22Rv1 (cell line): ENCODE results near the gene FAM8A1.
A peak's percentile ranks its signal among the peaks of the same experiment; 100 is the strongest.

ENCODE experiments used
- H3K27ac ChIP-seq: fragments of 450-650 bp; 2 replicates; pipeline ENCODE4 v1.5.1; 2017
- CTCF ChIP-seq: fragments of 450-650 bp; IDR thresholded peaks from 2 replicates; pipeline ENCODE4 v1.5.1; 2017; ENCODE audit warnings: mild to moderate bottlenecking
- ZFX ChIP-seq: fragments of 450-650 bp; IDR thresholded peaks from 2 replicates; pipeline ENCODE4 v1.6.1; 2017; ENCODE audit warnings: antibody characterized with exemption, borderline replicate concordance

FAM8A1 gene, protein sequence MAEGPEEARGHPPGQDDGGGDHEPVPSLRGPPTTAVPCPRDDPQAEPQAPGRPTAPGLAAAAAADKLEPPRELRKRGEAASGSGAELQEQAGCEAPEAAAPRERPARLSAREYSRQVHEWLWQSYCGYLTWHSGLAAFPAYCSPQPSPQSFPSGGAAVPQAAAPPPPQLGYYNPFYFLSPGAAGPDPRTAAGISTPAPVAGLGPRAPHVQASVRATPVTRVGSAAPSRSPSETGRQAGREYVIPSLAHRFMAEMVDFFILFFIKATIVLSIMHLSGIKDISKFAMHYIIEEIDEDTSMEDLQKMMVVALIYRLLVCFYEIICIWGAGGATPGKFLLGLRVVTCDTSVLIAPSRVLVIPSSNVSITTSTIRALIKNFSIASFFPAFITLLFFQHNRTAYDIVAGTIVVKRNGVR

DNA sequence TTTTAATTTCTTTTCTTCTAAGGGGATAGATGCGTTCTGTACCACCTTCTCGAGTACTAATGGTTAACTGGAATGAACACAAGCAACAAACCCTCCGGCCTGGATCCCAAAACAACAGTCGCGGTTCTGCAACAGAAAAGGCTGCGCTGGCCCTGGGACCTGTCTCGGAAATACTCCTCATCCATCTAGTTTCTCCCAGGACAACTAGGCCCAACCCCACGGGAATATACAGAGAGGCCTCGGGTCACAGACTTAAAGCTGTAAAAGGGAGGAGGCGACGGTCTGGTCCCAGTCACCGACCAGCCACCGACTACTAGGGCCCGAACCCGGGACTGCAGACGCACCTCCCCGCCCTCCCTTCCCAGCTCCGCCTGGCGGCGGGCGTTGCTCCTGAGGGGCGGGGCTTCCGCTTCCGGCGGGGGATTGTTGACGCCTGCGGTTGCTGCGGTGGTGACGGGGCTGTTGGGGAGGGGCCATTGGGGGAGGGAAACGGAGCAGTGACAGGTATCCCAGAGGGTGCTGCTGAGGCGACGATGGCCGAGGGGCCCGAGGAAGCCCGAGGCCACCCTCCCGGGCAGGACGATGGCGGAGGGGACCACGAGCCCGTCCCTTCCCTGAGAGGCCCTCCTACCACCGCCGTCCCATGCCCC lies at the start of gene FAM8A1:
Gene FAM8A1 (plus strand): TSS at position 426 of the 650 bp plus-strand sequence. CDS start 108 bp downstream, at position 534.
- TF ChIP-seq CTCF (peak; percentile 30; the same call in 1 of the 2 replicates), ZFX (no peak)
- H3K27ac ChIP-seq = peak within 1 kb of the TSS; percentile 64

DNA sequence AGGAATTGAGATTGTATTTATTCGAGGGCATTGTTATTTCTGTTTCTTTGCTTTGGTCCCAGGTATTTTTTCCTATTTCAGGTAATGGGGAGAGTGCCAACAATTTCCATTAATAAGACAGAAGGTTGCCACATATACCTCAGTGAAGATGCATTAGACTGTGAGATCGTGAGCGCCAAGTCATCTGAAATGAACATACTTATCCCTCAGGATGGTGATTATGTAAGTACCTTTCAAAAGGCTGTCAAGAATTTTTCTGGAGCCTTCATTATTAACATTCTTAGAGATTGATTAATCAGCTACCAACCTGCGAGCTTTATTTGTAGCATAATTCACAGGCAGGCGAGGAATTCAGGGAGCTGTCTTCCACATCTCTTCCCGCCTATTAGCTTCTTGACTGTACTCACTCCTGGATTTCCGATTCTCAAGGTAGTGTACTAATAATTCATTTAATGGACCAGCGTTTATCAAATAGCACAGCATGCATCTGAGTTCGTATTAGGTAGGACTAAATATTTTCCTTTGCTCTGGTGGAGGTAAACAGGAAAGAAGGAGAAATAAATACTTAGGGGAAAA lies 48.6 kb upstream of the FAM8A1 start:
- no peak overlapping the region for H3K27ac ChIP-seq
- TF ChIP-seq CTCF = no peak
- TF ChIP-seq ZFX = no peak

- no peak overlapping the region for H3K27ac ChIP-seq
- TF ChIP-seq CTCF (no peak), ZFX (no peak)
Observed at GRCh38 chr6:17552861-17553260, 47.2 kb upstream of the FAM8A1 start.

GRCh38 chr6:17556014-17556413 lies 44.1 kb upstream of the FAM8A1 start:
- H3K27ac ChIP-seq = no peak overlapping the region
- no peak for TF ChIP-seq CTCF
- TF ChIP-seq ZFX = no peak

- H3K27ac ChIP-seq = no peak overlapping the region
- TF ChIP-seq ZFX (no peak), CTCF (no peak)
Observed at GRCh38 chr6:17562636-17563035, 37.5 kb upstream of the FAM8A1 start.

- no peak overlapping the region for H3K27ac ChIP-seq
- TF ChIP-seq CTCF (no peak), ZFX (no peak)
Observed at GRCh38 chr6:17565399-17565798, 34.7 kb upstream of the FAM8A1 start.
